H1 (cell line): ENCODE measurements around the gene GNB3. TPM values are rescaled to one million over a fixed set of nuclear protein-coding genes. Genes with fewer than 3 reads are reported as not detected.

Experiments
- polyA plus RNA-seq, 7 experiments: library from polyadenylated mRNA; depleted of rRNA in 3 of 7; stranded (reverse) in 5 of 7; unstranded in 2 of 7; fragments of >200 nt in 5 of 7; fragments of 200-250 nt in 2 of 7; gene quantifications; 1 replicate in 5 of 7; 2 replicates in 1 of 7; 4 replicates in 1 of 7; pipeline versions ENCODE4 v1.2.1 to v1.2.3, GENCODE V29; 2011 to 2013; ENCODE audit warnings: missing spikeins in 2 of 7, mixed read lengths in 2 of 7
- total RNA-seq: library from RNA; stranded (reverse); fragmentation: NEBNext Ultra II Directional; extraction: Animal tissue kit (Norgen Biotek cat#: 25700); gene quantifications from 2 replicates; pipeline ENCODE4 v1.2.1, GENCODE V29; 2021

The GNB3 gene
- total and polyA plus RNA-seq, 2 of the 8 experiments (the other 6 are each of a cell fraction or from before 2014, with no cell fraction given), result 9.9 TPM

Other genes with a start within 250 kb of the GNB3 start
- 305 and 330 TPM in 2 replicates for gene CHD4, start 233.5 kb upstream of the GNB3 start, total RNA-seq
- 198 and 214 TPM in 2 replicates for gene CHD4, start 233.5 kb upstream of the GNB3 start, polyA plus RNA-seq (2011; rRNA removed)
- gene LPAR5, start 205.0 kb upstream of the GNB3 start, total RNA-seq, result 0.22 and 0.23 TPM in 2 replicates
- 0.24 and 0.63 TPM in 2 replicates for gene LPAR5, start 205.0 kb upstream of the GNB3 start, polyA plus RNA-seq (2011; rRNA removed)
- gene ACRBP, start 193.5 kb upstream of the GNB3 start, total RNA-seq, result 0.80 and 1.2 TPM in 2 replicates
- gene ACRBP, start 193.5 kb upstream of the GNB3 start, polyA plus RNA-seq (2011; rRNA removed), result 5.2 and 8.9 TPM in 2 replicates
- gene ING4, start 177.8 kb upstream of the GNB3 start, total RNA-seq, result 21.7 and 22.9 TPM in 2 replicates
- gene ING4, start 177.8 kb upstream of the GNB3 start, polyA plus RNA-seq (2011; rRNA removed), result 28.6 and 29.3 TPM in 2 replicates
- 59.6 and 60.1 TPM in 2 replicates for gene ZNF384, start 151.6 kb upstream of the GNB3 start, total RNA-seq
- 59.0 and 75.1 TPM in 2 replicates for gene ZNF384, start 151.6 kb upstream of the GNB3 start, polyA plus RNA-seq (2011; rRNA removed)
- 9.8 and 15.3 TPM in 2 replicates for gene PIANP, start 140.1 kb upstream of the GNB3 start, total RNA-seq
- 6.3 and 13.3 TPM in 2 replicates for gene PIANP, start 140.1 kb upstream of the GNB3 start, polyA plus RNA-seq (2011; rRNA removed)
- gene COPS7A, start 116.9 kb upstream of the GNB3 start, total RNA-seq, result 43.3 and 44.5 TPM in 2 replicates
- gene COPS7A, start 116.9 kb upstream of the GNB3 start, polyA plus RNA-seq (2011; rRNA removed), result 95.9 and 98.4 TPM in 2 replicates
- gene MLF2, start 87.8 kb upstream of the GNB3 start, total RNA-seq, result 229 and 232 TPM in 2 replicates
- gene MLF2, start 87.8 kb upstream of the GNB3 start, polyA plus RNA-seq (2011; rRNA removed), result 401 and 443 TPM in 2 replicates
- gene PTMS, start 74.6 kb upstream of the GNB3 start, total RNA-seq, result 444 and 486 TPM in 2 replicates
- 553 and 999 TPM in 2 replicates for gene PTMS, start 74.6 kb upstream of the GNB3 start, polyA plus RNA-seq (2011; rRNA removed)
- 2.8 and 3.1 TPM in 2 replicates for gene LAG3, start 68.4 kb upstream of the GNB3 start, total RNA-seq
- 1.1 and 2.5 TPM in 2 replicates for gene LAG3, start 68.4 kb upstream of the GNB3 start, polyA plus RNA-seq (2011; rRNA removed)
- 3.2 and 3.4 TPM in 2 replicates for gene CD4, start 51.4 kb upstream of the GNB3 start, total RNA-seq
- gene CD4, start 51.4 kb upstream of the GNB3 start, polyA plus RNA-seq (2011; rRNA removed), result 5.1 and 5.6 TPM in 2 replicates
- 8.6 and 8.8 TPM in 2 replicates for gene GPR162, start 19.1 kb upstream of the GNB3 start, total RNA-seq
- gene GPR162, start 19.1 kb upstream of the GNB3 start, polyA plus RNA-seq (2011; rRNA removed), result 7.3 and 9.5 TPM in 2 replicates
- gene P3H3, start 12.5 kb upstream of the GNB3 start, total RNA-seq, result 42.4 and 43.5 TPM in 2 replicates
- gene P3H3, start 12.5 kb upstream of the GNB3 start, polyA plus RNA-seq (2011; rRNA removed), result 22.9 and 40.9 TPM in 2 replicates
- gene CDCA3, start 10.4 kb downstream of the GNB3 start, total RNA-seq, result 47.4 and 47.7 TPM in 2 replicates
- gene CDCA3, start 10.4 kb downstream of the GNB3 start, polyA plus RNA-seq (2011; rRNA removed), result 71.2 and 77.0 TPM in 2 replicates
- gene USP5, start 11.2 kb downstream of the GNB3 start, total RNA-seq, result 148 and 159 TPM in 2 replicates
- gene USP5, start 11.2 kb downstream of the GNB3 start, polyA plus RNA-seq (2011; rRNA removed), result 66.5 and 83.9 TPM in 2 replicates
- gene TPI1, start 26.6 kb downstream of the GNB3 start, total RNA-seq, result 902 and 910 TPM in 2 replicates
- gene TPI1, start 26.6 kb downstream of the GNB3 start, polyA plus RNA-seq (2011; rRNA removed), result 2,591 and 3,018 TPM in 2 replicates
- 13.0 and 13.9 TPM in 2 replicates for gene SPSB2, start 32.4 kb downstream of the GNB3 start, total RNA-seq
- 23.2 and 31.6 TPM in 2 replicates for gene SPSB2, start 32.4 kb downstream of the GNB3 start, polyA plus RNA-seq (2011; rRNA removed)
- 2.5 and 2.9 TPM in 2 replicates for gene LRRC23, start 63.9 kb downstream of the GNB3 start, total RNA-seq
- gene LRRC23, start 63.9 kb downstream of the GNB3 start, polyA plus RNA-seq (2011; rRNA removed), result 3.5 and 3.6 TPM in 2 replicates
- 90.9 and 92.4 TPM in 2 replicates for gene ENO2, start 73.7 kb downstream of the GNB3 start, total RNA-seq
- gene ENO2, start 73.7 kb downstream of the GNB3 start, polyA plus RNA-seq (2011; rRNA removed), result 102 and 126 TPM in 2 replicates
- gene ATN1, start 87.0 kb downstream of the GNB3 start, total RNA-seq, result 69.6 and 73.4 TPM in 2 replicates
- gene ATN1, start 87.0 kb downstream of the GNB3 start, polyA plus RNA-seq (2011; rRNA removed), result 20.6 and 43.0 TPM in 2 replicates
- not detected in 2 replicates for gene RNU7-1, start 102.9 kb downstream of the GNB3 start, total RNA-seq
- gene RNU7-1, start 102.9 kb downstream of the GNB3 start, polyA plus RNA-seq (2011; rRNA removed), result not detected in 2 replicates
- 174 and 185 TPM in 2 replicates for gene C12orf57, start 103.1 kb downstream of the GNB3 start, total RNA-seq
- gene C12orf57, start 103.1 kb downstream of the GNB3 start, polyA plus RNA-seq (2011; rRNA removed), result 993 and 1,124 TPM in 2 replicates
- 25.7 and 28.4 TPM in 2 replicates for gene PTPN6, start 110.4 kb downstream of the GNB3 start, total RNA-seq
- 16.3 and 22.6 TPM in 2 replicates for gene PTPN6, start 110.4 kb downstream of the GNB3 start, polyA plus RNA-seq (2011; rRNA removed)
- gene PHB2, start 129.7 kb downstream of the GNB3 start, total RNA-seq, result 360 and 368 TPM in 2 replicates
- gene PHB2, start 129.7 kb downstream of the GNB3 start, polyA plus RNA-seq (2011; rRNA removed), result 579 and 626 TPM in 2 replicates
- 82.9 and 84.2 TPM in 2 replicates for gene EMG1, start 130.0 kb downstream of the GNB3 start, total RNA-seq
- 54.3 and 64.3 TPM in 2 replicates for gene EMG1, start 130.0 kb downstream of the GNB3 start, polyA plus RNA-seq (2011; rRNA removed)
- 55.2 and 55.8 TPM in 2 replicates for gene LPCAT3, start 177.6 kb downstream of the GNB3 start, total RNA-seq
- gene LPCAT3, start 177.6 kb downstream of the GNB3 start, polyA plus RNA-seq (2011; rRNA removed), result 69.5 and 70.4 TPM in 2 replicates
- 5.0 and 7.3 TPM in 2 replicates for gene C1S, start 219.8 kb downstream of the GNB3 start, total RNA-seq
- gene C1S, start 219.8 kb downstream of the GNB3 start, polyA plus RNA-seq (2011; rRNA removed), result 3.5 and 4.4 TPM in 2 replicates